Panc1 (cell line): ENCODE measurements around the gene SERTAD3. TPM values are rescaled to one million over a fixed set of nuclear protein-coding genes. Genes with fewer than 3 reads are reported as not detected.

ENCODE experiments used
- ATAC-seq: fragments of 200-7000 bp; cut with Tn5 transposase; 2 replicates; pipeline ENCODE4 v1.9.1; 2020; ENCODE audit warnings: mild to moderate bottlenecking, moderate library complexity
- BruUV-seq: library from RNA; stranded (reverse); fragments of 400-500 nt; replicated peaks from 2 replicates; lab custom pipeline; 2021; lab: Mats Ljungman, UMichigan
- CTCF ChIA-PET: fragments of 300-600 bp; sonication (Branson Sonifier 250); formaldehyde crosslinking; loops from one replicate; lab custom pipeline; 2022; ENCODE audit warnings: antibody characterized with exemption; lab: Charles Lee
- POLR2A ChIA-PET: fragments of 300-600 bp; sonication (Branson Sonifier 250); formaldehyde crosslinking; loops from one replicate; lab custom pipeline; 2022; ENCODE audit warnings: antibody characterized with exemption; lab: Charles Lee
- DNase-seq: peaks from one replicate; pipeline ENCODE4 v3.0.0-alpha.2; 2010; ENCODE audit warnings: low read depth, low spot score
- H3K27ac ChIP-seq: 2 replicates; pipeline ENCODE4 v1.5.1; 2011; ENCODE audit warnings: mild to moderate bottlenecking, low read length, inconsistent platforms
- H3K27me3 ChIP-seq: fragments of 200-500 bp; sonication (Bioruptor generic); 2 replicates; pipeline ENCODE4 v1.6.0; 2014; ENCODE audit warnings: low read length, inconsistent platforms; ENCODE audit not compliant: control insufficient read depth, insufficient read depth
- H3K36me3 ChIP-seq: fragments of 200-500 bp; sonication (Bioruptor generic); 2 replicates; pipeline ENCODE4 v1.5.1; 2014; ENCODE audit warnings: inconsistent platforms, mild to moderate bottlenecking, low read length, moderate library complexity; ENCODE audit not compliant: control insufficient read depth, insufficient read depth
- H3K4me1 ChIP-seq: 2 replicates; pipeline ENCODE4 v1.5.1; 2011; ENCODE audit warnings: inconsistent platforms, mild to moderate bottlenecking, low read length, moderate library complexity; ENCODE audit not compliant: control insufficient read depth, insufficient read depth
- H3K4me3 ChIP-seq, 2 experiments: 2 replicates each; pipeline ENCODE4 v1.5.1; 2011 to 2012; ENCODE audit warnings: low read depth in 2 of 2, low read length in 2 of 2, mild to moderate bottlenecking in 2 of 2, inconsistent platforms in 1 of 2, moderate library complexity in 1 of 2
- H3K9me3 ChIP-seq: fragments of 200-500 bp; sonication (Bioruptor generic); 2 replicates; pipeline ENCODE4 v1.5.1; 2014; ENCODE audit warnings: low read depth, mild to moderate bottlenecking, inconsistent platforms, low read length, moderate library complexity; ENCODE audit not compliant: control insufficient read depth, insufficient read depth
- POLR2AphosphoS5 ChIP-seq: IDR thresholded peaks from 2 replicates; pipeline ENCODE4 v1.6.1; 2012; ENCODE audit warnings: mild to moderate bottlenecking, low read depth, low read length, moderate library complexity
- REST ChIP-seq, 2 experiments: IDR thresholded peaks; 2 replicates each; pipeline ENCODE4 v1.6.1; 2011 to 2012; ENCODE audit warnings: low read depth in 2 of 2, control low read depth in 1 of 2, low read length in 1 of 2, mild to moderate bottlenecking in 1 of 2, moderate library complexity in 1 of 2; ENCODE audit not compliant: insufficient read depth in 1 of 2
- SIN3A ChIP-seq: IDR thresholded peaks from 2 replicates; pipeline ENCODE4 v1.6.1; 2012; ENCODE audit warnings: low read depth, mild to moderate bottlenecking, low read length, moderate library complexity, borderline replicate concordance; ENCODE audit not compliant: insufficient read depth
- TCF7L2 ChIP-seq: IDR thresholded peaks from 2 replicates; pipeline ENCODE4 v1.6.1; 2011; ENCODE audit warnings: mild to moderate bottlenecking, low read depth, low read length, inconsistent platforms
- in situ Hi-C: cut with HindIII; loops from 2 replicates; pipeline ENCODE4 v1.10.0; 2016; ENCODE audit warnings: low sequenced_read_pairs, low pct_unique_long_range_greater_than_20kb
- intact Hi-C: fragments of 100-400 bp; cut with micrococcal nuclease; formaldehyde crosslinking; loops from one replicate; pipeline ENCODE4 v1.10.0; 2022; ENCODE audit not compliant: unreplicated experiment
- total RNA-seq: library from RNA; stranded (reverse); gene quantifications from one replicate; pipeline ENCODE4 v1.2.1, GENCODE V29; 2021; ENCODE audit not compliant: unreplicated experiment
- TF ChIP-seq, protein P1 (sequence below): fragments of 450-650 bp; IDR thresholded peaks from 2 replicates; pipeline ENCODE4 v1.5.1; 2017; ENCODE audit warnings: mild to moderate bottlenecking

SERTAD3 gene
- total RNA-seq, 1 experiment from 2014 or later = 35.7 TPM

DNA sequence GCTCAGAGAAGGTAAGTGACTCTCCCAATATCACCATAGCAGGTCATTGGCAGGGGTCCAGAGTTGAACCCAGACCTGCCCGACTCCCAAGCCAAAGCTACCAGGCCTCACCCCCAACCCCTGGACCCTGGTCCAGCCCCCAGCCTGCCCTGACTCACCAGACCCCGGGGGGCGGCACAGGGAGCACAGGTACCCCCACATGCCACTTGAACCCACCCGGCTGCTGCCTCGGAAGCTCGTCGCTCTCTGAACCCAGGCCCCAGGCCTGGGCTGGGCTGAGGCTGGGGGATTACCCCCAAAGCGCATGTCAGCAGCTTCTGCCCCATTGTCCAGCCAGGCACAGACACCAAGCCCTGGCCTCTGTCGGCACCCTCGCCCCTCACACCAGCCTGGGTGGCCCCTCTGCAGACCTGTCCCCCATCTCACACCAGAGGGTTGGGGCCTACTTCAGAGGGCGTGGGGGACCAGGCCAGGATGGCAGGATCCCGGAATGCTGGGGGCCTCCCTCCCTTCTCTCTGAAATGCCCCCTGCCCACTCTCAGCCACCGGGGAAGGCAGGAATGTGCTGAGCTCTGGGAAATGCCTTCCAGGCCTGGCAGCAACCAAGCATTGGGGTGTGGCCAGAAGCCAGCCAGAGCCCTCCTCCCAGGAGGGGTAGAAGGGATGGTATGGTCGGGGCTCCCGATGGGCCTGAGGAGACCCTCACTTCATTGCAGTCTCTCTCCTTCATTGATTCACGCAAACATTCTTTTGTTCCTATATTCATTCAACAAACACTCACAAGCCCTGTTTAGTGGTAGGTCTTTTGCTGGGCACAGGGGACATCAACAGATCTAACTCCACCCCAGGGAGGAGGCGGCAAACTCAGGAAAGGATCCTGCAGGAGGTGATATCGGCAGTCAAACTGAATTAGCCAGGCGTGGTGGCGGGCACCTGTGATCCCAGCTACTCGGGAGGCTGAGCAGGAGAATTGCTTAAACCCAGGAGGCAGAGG, 29.3 kb downstream of the SERTAD3 start:
- H3K9me3 ChIP-seq = no peaks in the 10 kb centered on the region
- no peaks in the 10 kb centered on the region for H3K36me3 ChIP-seq
- in situ Hi-C loops = no loop called here
- no peak overlapping the region for H3K4me3 ChIP-seq
- H3K27me3 ChIP-seq = no peaks in the 10 kb centered on the region
- H3K4me1 ChIP-seq = peaks cover 12% of the 10 kb centered on the region
- no TSS peak for BruUV-seq
- DNase-seq (no peak), ATAC-seq (no peak)
- H3K27ac ChIP-seq = no peak overlapping the region
- CTCF ChIA-PET = interaction anchor here (0.6 kb wide), 1 partner anchor 178 kb away, joined by 4 read pairs; no protein-coding TSS in a partner anchor
- TF ChIP-seq, protein P1, sequence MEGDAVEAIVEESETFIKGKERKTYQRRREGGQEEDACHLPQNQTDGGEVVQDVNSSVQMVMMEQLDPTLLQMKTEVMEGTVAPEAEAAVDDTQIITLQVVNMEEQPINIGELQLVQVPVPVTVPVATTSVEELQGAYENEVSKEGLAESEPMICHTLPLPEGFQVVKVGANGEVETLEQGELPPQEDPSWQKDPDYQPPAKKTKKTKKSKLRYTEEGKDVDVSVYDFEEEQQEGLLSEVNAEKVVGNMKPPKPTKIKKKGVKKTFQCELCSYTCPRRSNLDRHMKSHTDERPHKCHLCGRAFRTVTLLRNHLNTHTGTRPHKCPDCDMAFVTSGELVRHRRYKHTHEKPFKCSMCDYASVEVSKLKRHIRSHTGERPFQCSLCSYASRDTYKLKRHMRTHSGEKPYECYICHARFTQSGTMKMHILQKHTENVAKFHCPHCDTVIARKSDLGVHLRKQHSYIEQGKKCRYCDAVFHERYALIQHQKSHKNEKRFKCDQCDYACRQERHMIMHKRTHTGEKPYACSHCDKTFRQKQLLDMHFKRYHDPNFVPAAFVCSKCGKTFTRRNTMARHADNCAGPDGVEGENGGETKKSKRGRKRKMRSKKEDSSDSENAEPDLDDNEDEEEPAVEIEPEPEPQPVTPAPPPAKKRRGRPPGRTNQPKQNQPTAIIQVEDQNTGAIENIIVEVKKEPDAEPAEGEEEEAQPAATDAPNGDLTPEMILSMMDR = no peak
- TF ChIP-seq POLR2AphosphoS5 = no peak
- no peak for TF ChIP-seq REST (IDR thresholded peaks at IDR 0.05; ENCODE audit: insufficient read depth in 1 of 2, low read depth in 2 of 2, low read length in 1 of 2)
- TF ChIP-seq SIN3A = no peak
- TF ChIP-seq TCF7L2 = no peak
- POLR2A ChIA-PET = interaction anchor here (0.7 kb wide), 1 partner anchor 57 kb away, joined by 3 read pairs; no protein-coding TSS in a partner anchor
- intact Hi-C loops = no loop called here

DNA sequence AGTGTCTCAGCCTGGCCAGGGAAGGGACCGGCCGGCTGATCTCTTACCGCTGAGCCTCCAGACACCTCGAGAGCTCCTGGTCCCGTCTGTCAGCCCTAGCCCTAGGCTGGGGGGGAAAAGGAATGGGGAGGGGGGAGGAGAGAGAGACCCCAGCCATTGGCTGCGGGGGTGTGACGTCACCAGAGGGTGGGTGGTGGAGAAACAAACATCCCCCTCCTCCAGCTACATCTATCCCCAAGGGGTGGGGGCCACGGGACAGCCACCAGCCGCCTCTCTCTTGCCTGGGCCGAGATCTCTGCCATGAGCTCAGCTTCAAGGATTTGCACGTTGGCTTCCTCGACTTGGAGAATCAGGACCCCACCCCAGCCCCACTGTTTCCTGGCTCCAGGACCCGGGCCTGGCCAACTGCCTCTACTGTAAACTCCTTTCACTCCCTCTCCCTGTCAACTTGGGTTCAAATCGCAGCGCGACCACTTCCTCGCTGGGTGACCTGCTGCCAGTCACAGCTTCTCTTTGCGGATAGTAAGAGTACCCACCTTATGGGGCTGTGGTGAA, 30.8 kb downstream of the SERTAD3 start, which contains the start of gene PRX:
Gene PRX, minus strand, starts transcription at position 88 of the 555 bp plus-strand sequence. CDS start 5,446 bp downstream, outside the sequence.
- Histone ChIP-seq H3K9me3 (no peaks in the 10 kb centered on the region), H3K27ac (no peak within 1 kb of the TSS), H3K36me3 (no peaks in the 10 kb centered on the region), H3K4me1 (peaks cover 12% of the 10 kb centered on the region), H3K4me3 (no peak within 1 kb of the TSS), H3K27me3 (no peaks in the 10 kb centered on the region)
- in situ Hi-C loops (no loop called here), intact Hi-C loops (no loop called here)
- TF ChIP-seq TCF7L2 = no peak
- no peak for TF ChIP-seq SIN3A
- no peak for TF ChIP-seq POLR2AphosphoS5
- TF ChIP-seq, protein P1 = no peak
- TF ChIP-seq REST (IDR thresholded peaks at IDR 0.05; ENCODE audit: insufficient read depth in 1 of 2, low read depth in 2 of 2, low read length in 1 of 2) = no peak
- CTCF ChIA-PET = no interaction called here
- no TSS peak for BruUV-seq
- DNase-seq = no peak
- no peak for ATAC-seq
- POLR2A ChIA-PET = interaction anchor here (0.6 kb wide), 1 partner anchor 185 kb away, joined by 5 read pairs; no protein-coding TSS in a partner anchor
